Right lobe of liver (tissue), 4 donors: ENCODE results near the gene GJB1.

ENCODE experiments used
- CTCF ChIP-seq, 4 donors: fragments of 200-600 bp in 3 of 4; fragments of 450-650 bp in 1 of 4; IDR thresholded peaks; one replicate each; pipeline versions ENCODE4 v1.5.1 to v1.8.0; 2016 to 2022; ENCODE audit warnings: antibody characterized with exemption in 4 of 4, mild to moderate bottlenecking in 2 of 4
- POLR2A ChIP-seq: fragments of 450-650 bp; IDR thresholded peaks from one replicate; pipeline ENCODE4 v1.6.1; 2017; ENCODE audit warnings: antibody characterized with exemption, mild to moderate bottlenecking
- donor health status: DM: no; HTN: no; CAD: no.
- donor health status: DM: no; HTN: no; CAD: no.
- donor health status: DM: no; HTN: yes; CAD: no.

GRCh38 chrX:71181558-71181909, 41.5 kb upstream of the GJB1 start:
- TF ChIP-seq CTCF (IDR thresholded peaks at IDR 0.05) (no peak), POLR2A (no peak)
